Measurements from ENCODE around the gene SMC1A.

SMC1A gene

GRCh38 chrX:53403535-53403934 lies 18.9 kb downstream of the SMC1A start:
- TF ChIP-seq FOXP2 (optimal IDR thresholded peaks at IDR 0.05; ENCODE audit: control extremely low read depth, extremely low read length, insufficient read depth) (no peak), POLR2AphosphoS5 (IDR thresholded peaks at IDR 0.05; ENCODE audit: borderline replicate concordance, low read depth, low read length) (no peak), EZH2 (IDR thresholded peaks at IDR 0.05) (no peak)
- Histone ChIP-seq H3K4me3 (no peak overlapping the region), H3K27ac (no peak overlapping the region), H3K36me3 (ENCODE audit: insufficient read depth, low read length) (peaks cover 86% of the 10 kb centered on the region), H3K9me3 (ENCODE audit: low read depth, low read length) (no peaks in the 10 kb centered on the region), H3K9ac (ENCODE audit: insufficient read length) (no peak overlapping the region)
- no peak for DNase-seq (ENCODE audit: low read depth, low spot score)

- no peak for TF ChIP-seq FOXP2 (optimal IDR thresholded peaks at IDR 0.05; ENCODE audit: control extremely low read depth, extremely low read length, insufficient read depth)
- no peak for TF ChIP-seq EZH2 (IDR thresholded peaks at IDR 0.05)
- TF ChIP-seq POLR2AphosphoS5 (IDR thresholded peaks at IDR 0.05; ENCODE audit: borderline replicate concordance, low read depth, low read length): no peak
- H3K36me3 ChIP-seq (ENCODE audit: insufficient read depth, low read length): peaks cover 73% of the 10 kb centered on the region
- no peaks in the 10 kb centered on the region for H3K9me3 ChIP-seq (ENCODE audit: low read depth, low read length)
- no peak overlapping the region for H3K27ac ChIP-seq
- H3K4me3 ChIP-seq: no peak overlapping the region
- no peak overlapping the region for H3K9ac ChIP-seq (ENCODE audit: insufficient read length)
- no peak for DNase-seq (ENCODE audit: low read depth, low spot score)
Observed at GRCh38 chrX:53398216-53398615, 24.2 kb downstream of the SMC1A start.

- H3K27ac ChIP-seq: no peak overlapping the region
- no peak for TF ChIP-seq FOXP2 (optimal IDR thresholded peaks at IDR 0.05; ENCODE audit: control extremely low read depth, extremely low read length, insufficient read depth)
- no peak for TF ChIP-seq POLR2AphosphoS5 (IDR thresholded peaks at IDR 0.05; ENCODE audit: borderline replicate concordance, low read depth, low read length)
- TF ChIP-seq EZH2 (IDR thresholded peaks at IDR 0.05): no peak
Observed at GRCh38 chrX:53395605-53396298, 26.7 kb downstream of the SMC1A start.

DNA sequence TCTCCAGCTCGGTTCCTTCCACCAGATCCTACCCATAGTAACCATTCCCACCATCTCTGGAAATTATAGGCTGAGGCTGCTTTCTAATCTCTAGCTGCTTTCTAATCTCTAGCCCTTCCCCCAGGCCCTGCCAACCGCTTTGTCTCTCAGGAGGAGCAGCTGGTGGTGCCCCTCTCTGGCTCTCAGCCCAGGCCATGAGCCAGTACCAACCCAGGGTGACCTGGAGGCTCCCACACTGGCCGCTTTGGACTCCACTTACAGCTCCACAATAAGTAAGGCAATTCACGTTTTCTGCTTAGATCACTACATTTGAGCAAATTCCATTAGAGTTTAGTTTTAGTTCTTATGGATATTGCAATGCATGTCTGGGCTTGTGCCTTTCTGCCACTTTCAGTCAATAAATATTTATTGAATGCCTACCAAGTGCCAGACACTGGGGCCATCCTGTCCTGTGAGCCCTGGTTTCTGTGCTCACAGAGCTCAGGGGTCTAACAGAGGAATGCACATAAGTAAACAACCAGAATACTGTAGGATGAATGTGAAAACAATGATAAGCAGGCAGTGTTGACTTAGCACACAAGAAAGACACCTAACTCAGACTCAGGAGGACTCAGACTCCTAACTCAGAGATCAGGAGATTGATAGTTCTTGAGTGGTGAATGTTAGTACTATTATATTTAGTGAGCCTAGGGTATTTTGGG lies 38.9 kb downstream of the SMC1A start:
- Histone ChIP-seq H3K4me3 (no peak overlapping the region), H3K36me3 (ENCODE audit: insufficient read depth, low read length) (peaks cover 84% of the 10 kb centered on the region), H3K27ac (no peak overlapping the region), H3K9ac (ENCODE audit: insufficient read length) (no peak overlapping the region), H3K9me3 (ENCODE audit: low read depth, low read length) (no peaks in the 10 kb centered on the region)
- TF ChIP-seq POLR2AphosphoS5 (IDR thresholded peaks at IDR 0.05; ENCODE audit: borderline replicate concordance, low read depth, low read length): no peak
- no peak for TF ChIP-seq EZH2 (IDR thresholded peaks at IDR 0.05)
- TF ChIP-seq FOXP2 (optimal IDR thresholded peaks at IDR 0.05; ENCODE audit: control extremely low read depth, extremely low read length, insufficient read depth): no peak
- no peak for DNase-seq (ENCODE audit: low read depth, low spot score)

More at GRCh38 chrX:53395605-53396298, 26.7 kb downstream of the SMC1A start:
- Histone ChIP-seq H3K9me3 (ENCODE audit: low read depth, low read length) (no peaks in the 10 kb centered on the region), H3K36me3 (ENCODE audit: insufficient read depth, low read length) (peaks cover 68% of the 10 kb centered on the region), H3K4me3 (no peak overlapping the region), H3K9ac (ENCODE audit: insufficient read length) (no peak overlapping the region)
- DNase-seq (ENCODE audit: low read depth, low spot score): no peak

DNA sequence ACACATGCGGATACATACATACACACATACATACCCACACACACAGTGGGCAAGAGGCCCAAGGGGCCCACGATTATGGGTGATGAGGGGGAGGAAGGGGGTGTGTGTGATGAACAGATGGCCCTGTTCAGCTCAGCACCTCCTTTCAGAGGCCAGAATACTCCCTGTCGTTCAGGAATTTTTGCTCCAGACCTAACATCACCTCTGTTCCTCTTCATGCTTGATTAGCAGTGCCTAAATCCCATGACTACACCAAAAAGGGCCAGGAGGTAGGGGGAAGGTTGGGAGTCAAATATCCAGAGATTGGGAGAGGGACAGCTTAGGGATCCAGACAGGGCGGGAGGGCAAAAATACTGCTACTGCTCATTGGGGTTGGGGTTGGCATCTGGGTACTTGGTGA lies 42.7 kb downstream of the SMC1A start:
- H3K9me3 ChIP-seq (ENCODE audit: low read depth, low read length): no peaks in the 10 kb centered on the region
- DNase-seq (ENCODE audit: low read depth, low spot score): no peak
- no peak for TF ChIP-seq EZH2 (IDR thresholded peaks at IDR 0.05)
- no peak for TF ChIP-seq POLR2AphosphoS5 (IDR thresholded peaks at IDR 0.05; ENCODE audit: borderline replicate concordance, low read depth, low read length)
- TF ChIP-seq FOXP2 (optimal IDR thresholded peaks at IDR 0.05; ENCODE audit: control extremely low read depth, extremely low read length, insufficient read depth): no peak
- H3K9ac ChIP-seq (ENCODE audit: insufficient read length): no peak overlapping the region
- H3K4me3 ChIP-seq: no peak overlapping the region
- peaks cover 81% of the 10 kb centered on the region for H3K36me3 ChIP-seq (ENCODE audit: insufficient read depth, low read length)
- no peak overlapping the region for H3K27ac ChIP-seq

- H3K4me3 ChIP-seq: no peak overlapping the region
- no peak overlapping the region for H3K27ac ChIP-seq
- no peaks in the 10 kb centered on the region for H3K9me3 ChIP-seq (ENCODE audit: low read depth, low read length)
- peaks cover 75% of the 10 kb centered on the region for H3K36me3 ChIP-seq (ENCODE audit: insufficient read depth, low read length)
- TF ChIP-seq FOXP2 (optimal IDR thresholded peaks at IDR 0.05; ENCODE audit: control extremely low read depth, extremely low read length, insufficient read depth) (no peak), POLR2AphosphoS5 (IDR thresholded peaks at IDR 0.05; ENCODE audit: borderline replicate concordance, low read depth, low read length) (no peak), EZH2 (IDR thresholded peaks at IDR 0.05) (no peak)
- no peak for DNase-seq (ENCODE audit: low read depth, low spot score)
- H3K9ac ChIP-seq (ENCODE audit: insufficient read length): no peak overlapping the region
Observed at GRCh38 chrX:53379008-53379710, 43.3 kb downstream of the SMC1A start.

DNA sequence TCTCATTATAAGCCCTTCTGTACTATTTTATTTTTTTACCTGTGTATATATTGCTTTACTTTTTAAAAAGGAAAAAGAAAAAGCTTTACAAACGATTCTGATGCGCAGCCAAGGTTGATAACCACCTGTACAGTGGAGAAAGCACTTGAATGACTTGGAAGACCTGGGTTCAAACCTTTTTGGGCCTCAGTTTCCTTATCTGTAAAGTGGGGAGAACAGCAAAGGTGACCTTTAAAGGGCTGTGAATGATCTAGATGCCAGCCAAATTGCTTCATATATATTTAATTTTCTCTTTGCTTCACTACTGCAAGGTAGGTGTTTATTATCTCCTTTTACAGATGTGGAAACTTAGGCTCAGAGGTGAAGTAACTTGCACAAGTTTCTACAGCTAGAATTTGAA lies 45.0 kb downstream of the SMC1A start:
- no peak for DNase-seq (ENCODE audit: low read depth, low spot score)
- Histone ChIP-seq H3K9me3 (ENCODE audit: low read depth, low read length) (no peaks in the 10 kb centered on the region), H3K4me3 (no peak overlapping the region), H3K27ac (no peak overlapping the region), H3K9ac (ENCODE audit: insufficient read length) (no peak overlapping the region), H3K36me3 (ENCODE audit: insufficient read depth, low read length) (peaks cover 58% of the 10 kb centered on the region)
- TF ChIP-seq EZH2 (IDR thresholded peaks at IDR 0.05): no peak
- no peak for TF ChIP-seq FOXP2 (optimal IDR thresholded peaks at IDR 0.05; ENCODE audit: control extremely low read depth, extremely low read length, insufficient read depth)
- no peak for TF ChIP-seq POLR2AphosphoS5 (IDR thresholded peaks at IDR 0.05; ENCODE audit: borderline replicate concordance, low read depth, low read length)

- no peak overlapping the region for H3K9ac ChIP-seq (ENCODE audit: insufficient read length)
- H3K4me3 ChIP-seq: no peak overlapping the region
- DNase-seq (ENCODE audit: low read depth, low spot score): no peak
- peaks cover 52% of the 10 kb centered on the region for H3K36me3 ChIP-seq (ENCODE audit: insufficient read depth, low read length)
- H3K9me3 ChIP-seq (ENCODE audit: low read depth, low read length): no peaks in the 10 kb centered on the region
- H3K27ac ChIP-seq: no peak overlapping the region
- TF ChIP-seq FOXP2 (optimal IDR thresholded peaks at IDR 0.05; ENCODE audit: control extremely low read depth, extremely low read length, insufficient read depth): no peak
- TF ChIP-seq EZH2 (IDR thresholded peaks at IDR 0.05): no peak
- TF ChIP-seq POLR2AphosphoS5 (IDR thresholded peaks at IDR 0.05; ENCODE audit: borderline replicate concordance, low read depth, low read length): no peak
Observed at GRCh38 chrX:53376888-53377287, 45.6 kb downstream of the SMC1A start.
